Esophagus muscularis mucosa (tissue), 4 donors: Measurements from ENCODE around the gene UBE2G2. TPM values are rescaled to one million over a fixed set of nuclear protein-coding genes. Genes with fewer than 3 reads are reported as not detected.
A peak's percentile ranks its signal among the peaks of the same experiment; 100 is the strongest.

ENCODE experiments used
- DNase-seq: peaks from one replicate; pipeline ENCODE4 v3.0.0-alpha.2; 2017; ENCODE audit errors: extremely low spot score
- H3K27ac ChIP-seq, 4 donors: fragments of 200-600 bp; sonication (generic); replicated peaks in 1 of 4; 1 replicate in 3 of 4; 2 replicates in 1 of 4; pipeline ENCODE4 v1.5.1; 2016 to 2019; ENCODE audit warnings: mild to moderate bottlenecking in 1 of 4
- H3K27me3 ChIP-seq, 4 donors: fragments of 200-600 bp; sonication (generic); one replicate each; pipeline versions ENCODE4 v1.5.1 to v1.6.0; 2016 to 2019
- H3K36me3 ChIP-seq, 4 donors: fragments of 200-600 bp; sonication (generic); one replicate each; pipeline ENCODE4 v1.5.1; 2016 to 2019
- H3K4me1 ChIP-seq, 4 donors: fragments of 200-600 bp; sonication (generic); one replicate each; pipeline ENCODE4 v1.5.1; 2016 to 2019
- H3K4me3 ChIP-seq, 4 donors: fragments of 200-600 bp; sonication (generic); 1 replicate in 2 of 4; 2 replicates in 2 of 4; pipeline ENCODE4 v1.5.1; 2016 to 2019; ENCODE audit warnings: mild to moderate bottlenecking in 4 of 4, moderate library complexity in 1 of 4
- H3K9me3 ChIP-seq, 4 donors: fragments of 200-600 bp; sonication (generic); 1 replicate in 3 of 4; 2 replicates in 1 of 4; pipeline ENCODE4 v1.5.1; 2016 to 2019
- CTCF ChIP-seq, 3 experiments: fragments of 200-600 bp in 2 of 3; fragments of 450-650 bp in 1 of 3; sonication (generic) in 2 of 3; IDR thresholded peaks; one replicate each; pipeline ENCODE4 v1.5.1; 2017 to 2019; ENCODE audit warnings: antibody characterized with exemption in 3 of 3, mild to moderate bottlenecking in 2 of 3, moderate library complexity in 1 of 3
- EP300 ChIP-seq: sonication (generic); formaldehyde crosslinking; IDR thresholded peaks from one replicate; pipeline ENCODE4 v1.6.1; 2017; ENCODE audit warnings: antibody characterized with exemption
- POLR2A ChIP-seq: fragments of 450-650 bp; IDR thresholded peaks from one replicate; pipeline ENCODE4 v1.6.1; 2017; ENCODE audit warnings: antibody characterized with exemption, moderate library complexity, mild to moderate bottlenecking, low read depth
- POLR2AphosphoS5 ChIP-seq, 2 donors: sonication (generic); formaldehyde crosslinking; IDR thresholded peaks; one replicate each; pipeline ENCODE4 v1.6.1; 2017; ENCODE audit warnings: antibody characterized with exemption in 2 of 2
- WGBS: methylation state at CpG from one replicate; pipeline ENCODE4 v1.1.5; 2018; 5-methylcytosine and 5-hydroxymethylcytosine counted together
- intact Hi-C: fragments of 100-400 bp; cut with DNase I; formaldehyde crosslinking; loops from one replicate; pipeline ENCODE4 v1.15.1; 2023
- total RNA-seq, 4 donors: library from RNA; depleted of rRNA; stranded (reverse); fragments of >200 nt; gene quantifications; one replicate each; pipeline versions ENCODE4 v1.1.0 to v1.2.1, GENCODE V29; 2016

Gene UBE2G2
- total RNA-seq, 4 donors from 2014 or later, result 74.4 to 174 (median 81.7) TPM

GRCh38 chr21:44793592-44794374 is 7.8 kb downstream of the UBE2G2 start:
- TF ChIP-seq CTCF (IDR thresholded peaks at IDR 0.05) (no peak), EP300 (no peak), POLR2A (no peak)

GRCh38 chr21:44792702-44793591 is 8.7 kb downstream of the UBE2G2 start:
- 20% methylated on average over 9 of the region's 10 CpGs for WGBS
- TF ChIP-seq CTCF (IDR thresholded peaks at IDR 0.05) (peak; percentile 65 to 84 (median 74)), POLR2AphosphoS5 (IDR thresholded peaks at IDR 0.05) (no peak), EP300 (no peak), POLR2A (no peak)
- no peaks in the 10 kb centered on the region for H3K9me3 ChIP-seq
- intact Hi-C loops, result loop anchor here (2.0 kb wide), 1 partner anchor 282 kb away; no protein-coding TSS in a partner anchor
- DNase-seq, result no peak
- H3K36me3 ChIP-seq, result peaks cover 0 to 22% (median 10%) of the 10 kb centered on the region in 4 donors
- no peak overlapping the region for H3K27ac ChIP-seq
- H3K27me3 ChIP-seq, result no peaks in the 10 kb centered on the region
- H3K4me3 ChIP-seq, result no peak overlapping the region
- peaks cover 9 to 26% (median 20%) of the 10 kb centered on the region in 4 donors for H3K4me1 ChIP-seq

More at GRCh38 chr21:44793592-44794374, 7.8 kb downstream of the UBE2G2 start:
- no peaks in the 10 kb centered on the region for H3K9me3 ChIP-seq
- no peak overlapping the region for H3K27ac ChIP-seq
- 28% methylated on average over 4 of the region's 4 CpGs for WGBS
- intact Hi-C loops, result loop anchor here (2.0 kb wide), 1 partner anchor 283 kb away; no protein-coding TSS in a partner anchor
- no peak overlapping the region for H3K4me3 ChIP-seq
- DNase-seq, result no peak
- peaks cover 0 to 27% (median 15%) of the 10 kb centered on the region in 4 donors for H3K36me3 ChIP-seq
- H3K27me3 ChIP-seq, result no peaks in the 10 kb centered on the region
- peaks cover 9 to 29% (median 24%) of the 10 kb centered on the region in 4 donors for H3K4me1 ChIP-seq

GRCh38 chr21:44791993-44792392 is 9.6 kb downstream of the UBE2G2 start:
- intact Hi-C loops, result loop anchor here (2.0 kb wide), 1 partner anchor 281 kb away; no protein-coding TSS in a partner anchor
- no peak for DNase-seq

GRCh38 chr21:44791246-44791645 is 10.4 kb downstream of the UBE2G2 start:
- DNase-seq, result no peak
- Histone ChIP-seq H3K4me1 (peaks cover 9 to 26% (median 19%) of the 10 kb centered on the region in 4 donors), H3K4me3 (no peak overlapping the region), H3K27ac (no peak overlapping the region), H3K9me3 (no peaks in the 10 kb centered on the region), H3K27me3 (no peaks in the 10 kb centered on the region), H3K36me3 (peaks cover 0 to 23% (median 3%) of the 10 kb centered on the region in 4 donors)
- TF ChIP-seq POLR2A (no peak), POLR2AphosphoS5 (IDR thresholded peaks at IDR 0.05) (no peak), CTCF (IDR thresholded peaks at IDR 0.05) (no peak), EP300 (no peak)
- 82% methylated on average over 5 of the region's 5 CpGs for WGBS
- intact Hi-C loops, result no loop called here

More at GRCh38 chr21:44791993-44792392, 9.6 kb downstream of the UBE2G2 start:
- Histone ChIP-seq H3K9me3 (no peaks in the 10 kb centered on the region), H3K4me3 (no peak overlapping the region), H3K27me3 (no peaks in the 10 kb centered on the region), H3K36me3 (peaks cover 0 to 25% (median 6%) of the 10 kb centered on the region in 4 donors), H3K4me1 (peaks cover 9 to 24% (median 19%) of the 10 kb centered on the region in 4 donors), H3K27ac (no peak overlapping the region)
- WGBS, result 96% methylated on average over 5 of the region's 5 CpGs
- no peak for TF ChIP-seq POLR2AphosphoS5 (IDR thresholded peaks at IDR 0.05)
- TF ChIP-seq POLR2A, result no peak
- TF ChIP-seq EP300, result no peak
- no peak for TF ChIP-seq CTCF (IDR thresholded peaks at IDR 0.05)
